ENCODE results near the gene SORBS2.

SORBS2 gene

DNA sequence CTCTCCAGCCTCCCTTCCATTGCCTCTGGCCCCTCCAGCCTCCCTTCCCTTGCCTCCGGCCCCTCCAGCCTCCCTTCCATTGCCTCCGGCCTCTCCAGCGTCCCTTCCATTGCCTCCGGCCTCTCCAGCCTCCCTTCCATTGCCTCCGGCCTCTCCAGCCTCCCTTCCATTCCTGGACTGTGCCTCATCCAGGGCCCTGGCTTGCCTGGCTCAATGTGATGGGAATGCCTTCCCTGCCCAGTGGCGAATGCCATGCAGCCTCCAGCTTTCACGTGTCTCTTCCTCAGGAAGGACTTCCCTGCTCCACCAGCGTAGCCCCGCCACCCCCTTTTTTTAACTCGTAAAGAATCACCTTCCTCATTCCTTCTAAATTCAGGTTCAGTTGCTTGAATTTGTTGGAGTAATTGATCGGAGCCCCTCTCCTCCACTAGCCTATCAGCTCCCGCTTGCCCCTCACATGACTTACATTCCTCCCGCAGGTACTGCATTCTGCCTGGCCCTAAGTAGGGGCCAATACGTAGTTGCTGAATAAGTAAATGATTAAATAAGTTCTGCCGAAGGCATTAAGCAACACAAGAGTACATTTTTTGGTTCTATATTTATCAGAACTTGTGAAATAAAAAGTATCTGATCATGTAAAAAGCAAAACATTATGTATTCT is 30.3 kb downstream of the SORBS2 start:
- H4K20me1 ChIP-seq (ENCODE audit: insufficient read depth), result no peaks in the 10 kb centered on the region
- no peak overlapping the region for H2AFZ ChIP-seq (ENCODE audit: low read depth)
- no peak overlapping the region for H3K27ac ChIP-seq
- H3K9ac ChIP-seq, result no peak overlapping the region
- H3K4me1 ChIP-seq (ENCODE audit: low read depth, poor library complexity, severe bottlenecking), result no peaks in the 10 kb centered on the region
- H3K36me3 ChIP-seq (ENCODE audit: insufficient read depth), result no peaks in the 10 kb centered on the region
- no peak overlapping the region for H3K4me2 ChIP-seq
- TF ChIP-seq, protein P1, sequence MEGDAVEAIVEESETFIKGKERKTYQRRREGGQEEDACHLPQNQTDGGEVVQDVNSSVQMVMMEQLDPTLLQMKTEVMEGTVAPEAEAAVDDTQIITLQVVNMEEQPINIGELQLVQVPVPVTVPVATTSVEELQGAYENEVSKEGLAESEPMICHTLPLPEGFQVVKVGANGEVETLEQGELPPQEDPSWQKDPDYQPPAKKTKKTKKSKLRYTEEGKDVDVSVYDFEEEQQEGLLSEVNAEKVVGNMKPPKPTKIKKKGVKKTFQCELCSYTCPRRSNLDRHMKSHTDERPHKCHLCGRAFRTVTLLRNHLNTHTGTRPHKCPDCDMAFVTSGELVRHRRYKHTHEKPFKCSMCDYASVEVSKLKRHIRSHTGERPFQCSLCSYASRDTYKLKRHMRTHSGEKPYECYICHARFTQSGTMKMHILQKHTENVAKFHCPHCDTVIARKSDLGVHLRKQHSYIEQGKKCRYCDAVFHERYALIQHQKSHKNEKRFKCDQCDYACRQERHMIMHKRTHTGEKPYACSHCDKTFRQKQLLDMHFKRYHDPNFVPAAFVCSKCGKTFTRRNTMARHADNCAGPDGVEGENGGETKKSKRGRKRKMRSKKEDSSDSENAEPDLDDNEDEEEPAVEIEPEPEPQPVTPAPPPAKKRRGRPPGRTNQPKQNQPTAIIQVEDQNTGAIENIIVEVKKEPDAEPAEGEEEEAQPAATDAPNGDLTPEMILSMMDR (conservative IDR thresholded peaks at IDR 0.05; ENCODE audit: low read depth, low read length), result no peak
- no peaks in the 10 kb centered on the region for H3K27me3 ChIP-seq (ENCODE audit: insufficient read depth, low read depth)
- no peak overlapping the region for H3K4me3 ChIP-seq (IDR thresholded peaks at IDR 0.05; ENCODE audit: insufficient read depth, low read depth, low read length)
- no peaks in the 10 kb centered on the region for H3K79me2 ChIP-seq (ENCODE audit: insufficient read depth, low read depth)

DNA sequence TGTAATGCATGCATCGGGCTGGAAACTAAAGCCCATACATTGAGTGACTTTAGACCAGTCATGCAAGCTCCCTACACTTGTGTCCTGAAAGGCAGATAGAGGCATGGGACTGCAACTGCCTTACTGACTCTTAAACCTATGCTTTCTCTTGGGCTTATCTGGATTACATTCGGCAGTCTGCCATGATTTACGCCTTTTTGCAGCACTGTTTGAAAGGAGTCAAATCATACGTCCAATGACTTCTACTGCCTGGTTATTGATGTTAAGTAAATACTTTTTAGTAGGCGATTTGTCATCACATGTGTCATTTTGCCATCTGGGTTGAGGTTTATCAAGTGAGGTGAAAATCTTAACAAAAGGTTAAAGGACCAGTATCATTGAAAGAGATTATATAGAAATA is 31.5 kb downstream of the SORBS2 start:
- Histone ChIP-seq H4K20me1 (ENCODE audit: insufficient read depth) (no peaks in the 10 kb centered on the region), H3K27ac (no peak overlapping the region), H3K4me2 (no peak overlapping the region), H3K9ac (no peak overlapping the region), H3K4me1 (ENCODE audit: low read depth, poor library complexity, severe bottlenecking) (no peaks in the 10 kb centered on the region), H3K4me3 (IDR thresholded peaks at IDR 0.05; ENCODE audit: insufficient read depth, low read depth, low read length) (no peak overlapping the region), H2AFZ (ENCODE audit: low read depth) (no peak overlapping the region), H3K36me3 (ENCODE audit: insufficient read depth) (no peaks in the 10 kb centered on the region), H3K79me2 (ENCODE audit: insufficient read depth, low read depth) (no peaks in the 10 kb centered on the region), H3K27me3 (ENCODE audit: insufficient read depth, low read depth) (no peaks in the 10 kb centered on the region)
- TF ChIP-seq, protein P1 (conservative IDR thresholded peaks at IDR 0.05; ENCODE audit: low read depth, low read length), result no peak

DNA sequence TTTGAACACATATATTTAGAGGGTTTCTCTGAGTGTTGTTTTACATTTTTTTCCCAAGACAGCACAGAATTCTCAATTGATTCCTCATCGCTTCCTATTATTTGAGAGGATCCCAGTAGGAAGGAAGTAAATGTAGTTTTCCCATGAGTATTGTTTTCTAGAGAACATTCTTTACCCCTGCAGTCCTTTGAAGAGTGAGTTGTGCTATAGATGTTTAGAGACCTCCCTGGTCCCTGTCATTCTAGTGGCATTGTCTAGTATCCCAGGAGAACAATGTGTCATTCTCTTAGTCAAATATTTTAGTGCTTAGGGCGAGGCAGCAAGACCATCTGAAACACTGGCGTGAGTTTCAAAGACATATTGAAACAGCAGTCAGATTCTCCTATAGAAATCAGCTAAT is 32.5 kb downstream of the SORBS2 start:
- H3K4me1 ChIP-seq (ENCODE audit: low read depth, poor library complexity, severe bottlenecking), result no peaks in the 10 kb centered on the region
- no peak overlapping the region for H3K27ac ChIP-seq
- H4K20me1 ChIP-seq (ENCODE audit: insufficient read depth), result no peaks in the 10 kb centered on the region
- H3K36me3 ChIP-seq (ENCODE audit: insufficient read depth), result no peaks in the 10 kb centered on the region
- TF ChIP-seq, protein P1 (conservative IDR thresholded peaks at IDR 0.05; ENCODE audit: low read depth, low read length), result no peak
- H3K9ac ChIP-seq, result no peak overlapping the region
- H2AFZ ChIP-seq (ENCODE audit: low read depth), result no peak overlapping the region
- no peaks in the 10 kb centered on the region for H3K27me3 ChIP-seq (ENCODE audit: insufficient read depth, low read depth)
- no peaks in the 10 kb centered on the region for H3K79me2 ChIP-seq (ENCODE audit: insufficient read depth, low read depth)
- no peak overlapping the region for H3K4me3 ChIP-seq (IDR thresholded peaks at IDR 0.05; ENCODE audit: insufficient read depth, low read depth, low read length)
- no peak overlapping the region for H3K4me2 ChIP-seq

DNA sequence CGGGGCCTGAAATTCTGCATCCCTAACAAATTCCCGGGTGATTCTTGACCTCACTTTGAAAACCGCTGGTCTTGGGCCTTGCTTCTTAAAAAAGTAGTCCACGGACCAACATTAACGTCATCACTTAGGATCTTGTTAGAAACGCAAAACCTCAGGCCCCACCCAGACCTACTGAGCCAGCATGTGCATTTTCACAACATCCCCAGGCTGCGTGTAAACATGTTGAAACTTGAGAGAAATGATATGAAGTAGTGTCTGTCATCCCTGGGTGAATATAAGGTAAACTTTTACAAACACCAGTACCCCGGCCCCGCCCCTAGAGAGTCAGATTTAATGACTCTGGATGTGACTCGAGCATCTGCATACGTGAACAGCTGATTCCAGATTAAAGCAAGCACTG is 33.7 kb downstream of the SORBS2 start:
- H3K79me2 ChIP-seq (ENCODE audit: insufficient read depth, low read depth), result no peaks in the 10 kb centered on the region
- no peak overlapping the region for H3K27ac ChIP-seq
- H4K20me1 ChIP-seq (ENCODE audit: insufficient read depth), result no peaks in the 10 kb centered on the region
- H3K36me3 ChIP-seq (ENCODE audit: insufficient read depth), result no peaks in the 10 kb centered on the region
- H3K27me3 ChIP-seq (ENCODE audit: insufficient read depth, low read depth), result peaks cover 11% of the 10 kb centered on the region; the same call in 1 of the 2 replicates
- no peak overlapping the region for H3K4me2 ChIP-seq
- no peak overlapping the region for H2AFZ ChIP-seq (ENCODE audit: low read depth)
- peaks cover under 1% of the 10 kb centered on the region for H3K4me1 ChIP-seq (ENCODE audit: low read depth, poor library complexity, severe bottlenecking)
- H3K9ac ChIP-seq, result no peak overlapping the region
- TF ChIP-seq, protein P1 (conservative IDR thresholded peaks at IDR 0.05; ENCODE audit: low read depth, low read length), result no peak
- H3K4me3 ChIP-seq (IDR thresholded peaks at IDR 0.05; ENCODE audit: insufficient read depth, low read depth, low read length), result no peak overlapping the region

Measured in KMS-11 (cell line).